Adipose tissue (tissue), 3 donors: Measurements from ENCODE around the gene S100A3. TPM values are rescaled to one million over a fixed set of nuclear protein-coding genes. Genes with fewer than 3 reads are reported as not detected.

Source experiments
- H3K27ac ChIP-seq: one replicate; pipeline ENCODE4 v1.5.1; 2013; ENCODE audit warnings: low read depth, low read length
- WGBS, 3 donors: extraction: QIAGEN DNeasy Blood & Tissue Kit; methylation state at CpG; one replicate each; pipeline ENCODE4 v1.1.7; 2013; 5-methylcytosine and 5-hydroxymethylcytosine counted together
- polyA plus RNA-seq, 3 donors: library from polyadenylated mRNA; stranded (reverse); fragments of 200-250 nt; gene quantifications; one replicate each; pipeline ENCODE4 v1.2.3, GENCODE V29; 2013
- donor health status: healthy with polysubstance abuse.
- donor health status: Bipolar disorder and iron deficiency.
- donor health status: healthy.

S100A3 gene
- polyA plus RNA-seq, 3 donors: 0.37 to 7.2 (median 7.0) TPM

DNA sequence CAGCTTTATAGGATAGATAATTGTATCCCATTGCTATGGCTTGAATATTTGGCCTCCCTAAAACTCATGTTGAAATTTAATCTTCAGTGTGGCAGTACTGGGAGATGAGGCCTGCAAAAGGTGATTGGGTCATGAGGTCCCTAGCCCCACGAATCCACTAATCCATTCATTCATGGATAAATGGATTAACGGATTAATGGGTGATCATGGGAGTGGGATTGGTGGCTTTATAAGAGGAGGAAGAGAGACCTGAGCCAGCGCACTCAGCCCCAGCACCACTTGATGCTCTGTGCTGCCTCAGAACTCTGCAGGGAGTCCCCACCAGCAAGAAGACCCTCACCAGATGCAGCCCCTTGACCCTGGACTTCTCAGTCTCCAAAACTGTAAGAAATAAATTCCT is 45.3 kb downstream of the S100A3 start:
- WGBS, 3 donors: 85 to 92% (median 86%) methylated on average over 3 of the region's 3 CpGs
- no peak overlapping the region for H3K27ac ChIP-seq

DNA sequence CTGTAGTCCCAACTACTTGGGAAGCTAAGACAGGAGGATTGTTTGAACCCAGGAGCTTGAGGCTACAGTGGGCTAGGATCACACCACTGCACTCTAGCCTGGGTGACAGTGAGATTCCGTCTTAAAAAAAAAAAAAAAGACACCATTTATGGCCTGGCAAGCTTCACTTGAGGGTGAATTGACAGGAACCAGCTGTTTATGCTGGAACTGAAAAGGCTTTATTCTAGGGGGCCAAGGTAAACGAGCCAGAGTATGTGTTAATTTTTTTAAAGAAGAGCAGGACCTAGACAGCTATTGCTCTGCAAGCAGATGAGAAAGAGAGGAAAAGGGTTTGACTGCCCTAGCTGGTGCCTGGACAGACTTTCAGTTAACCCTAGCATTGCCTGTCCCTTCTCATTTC is 50.3 kb downstream of the S100A3 start:
- 6 to 11% (median 8%) methylated on average over 2 of the region's 2 CpGs for WGBS, 3 donors
- no peak overlapping the region for H3K27ac ChIP-seq

Other genes starting within 250 kb of the S100A3 start
- gene PGLYRP3, start 236.3 kb downstream of the S100A3 start, polyA plus RNA-seq: not detected
- not detected for gene PGLYRP4, start 200.4 kb downstream of the S100A3 start, polyA plus RNA-seq
- 1,000 to 10,000 TPM in 2 of 3 donors, 100 to 1,000 TPM in 1; 139 to 5,641 (median 2,681) TPM for gene S100A9, start 191.4 kb downstream of the S100A3 start, polyA plus RNA-seq
- gene S100A12, start 173.6 kb downstream of the S100A3 start, polyA plus RNA-seq: 100 to 1,000 TPM in 2 of 3 donors, 1 to 10 TPM in 1; 6.1 to 551 (median 150) TPM
- gene S100A8, start 158.2 kb downstream of the S100A3 start, polyA plus RNA-seq: 1,000 to 10,000 TPM in 2 of 3 donors, 10 to 100 TPM in 1; 51.8 to 2,570 (median 1,218) TPM
- gene S100A7A, start 132.7 kb downstream of the S100A3 start, polyA plus RNA-seq: not detected
- under 1 TPM in 1 of 3 donors, not detected in 2; 0.76 TPM for gene S100A7, start 88.6 kb downstream of the S100A3 start, polyA plus RNA-seq
- gene S100A6, start 13.3 kb downstream of the S100A3 start, polyA plus RNA-seq: 1,000 to 10,000 TPM in 2 of 3 donors, 100 to 1,000 TPM in 1; 125 to 3,055 (median 1,599) TPM
- under 1 TPM in 1 of 3 donors, not detected in 2; 0.90 TPM for gene S100A5, start 8.3 kb downstream of the S100A3 start, polyA plus RNA-seq
- 1,000 to 10,000 TPM in 1 of 3 donors, 100 to 1,000 TPM in 1, 10 to 100 TPM in 1; 46.0 to 3,087 (median 447) TPM for gene S100A4, start 3.5 kb downstream of the S100A3 start, polyA plus RNA-seq
- gene S100A2, start 16.6 kb upstream of the S100A3 start, polyA plus RNA-seq: 1 to 10 TPM in 2 of 3 donors, under 1 TPM in 1; 0.52 to 4.4 (median 2.1) TPM
- gene S100A16, start 63.9 kb upstream of the S100A3 start, polyA plus RNA-seq: 100 to 1,000 TPM in 2 of 3 donors, 10 to 100 TPM in 1; 30.9 to 175 (median 160) TPM
- 10 to 100 TPM in 1 of 3 donors, 1 to 10 TPM in 2; 1.6 to 12.9 (median 9.7) TPM for gene S100A14, start 67.1 kb upstream of the S100A3 start, polyA plus RNA-seq
- 100 to 1,000 TPM in 2 of 3 donors, 10 to 100 TPM in 1; 51.7 to 532 (median 205) TPM for gene S100A13, start 78.2 kb upstream of the S100A3 start, polyA plus RNA-seq
- 100 to 1,000 TPM in 1 of 3 donors, 10 to 100 TPM in 1, 1 to 10 TPM in 1; 6.7 to 100 (median 31.7) TPM for gene S100A1, start 79.2 kb upstream of the S100A3 start, polyA plus RNA-seq
- 10 to 100 TPM; 35.6 to 43.7 (median 40.3) TPM for gene CHTOP, start 84.8 kb upstream of the S100A3 start, polyA plus RNA-seq
- gene SNAPIN, start 109.4 kb upstream of the S100A3 start, polyA plus RNA-seq: 10 to 100 TPM; 15.2 to 52.2 (median 49.1) TPM
- gene ILF2, start 121.7 kb upstream of the S100A3 start, polyA plus RNA-seq: 100 to 1,000 TPM in 1 of 3 donors, 10 to 100 TPM in 2; 56.3 to 111 (median 89.5) TPM
- 100 to 1,000 TPM in 1 of 3 donors, 10 to 100 TPM in 2; 14.9 to 176 (median 81.7) TPM for gene NPR1, start 129.4 kb upstream of the S100A3 start, polyA plus RNA-seq
- 10 to 100 TPM; 17.8 to 31.3 (median 28.0) TPM for gene INTS3, start 178.8 kb upstream of the S100A3 start, polyA plus RNA-seq
- gene SLC27A3, start 226.1 kb upstream of the S100A3 start, polyA plus RNA-seq: 100 to 1,000 TPM in 1 of 3 donors, 10 to 100 TPM in 2; 22.2 to 111 (median 83.7) TPM